NCI-H2081 treated with DMSO at 0.1 percent for 48 hours (cell line): ENCODE results near the gene CCDC149.

Experiments
- DNase-seq: peaks from one replicate; lab custom pipeline; 2025; lab: John Stamatoyannopoulos, UW

Gene CCDC149

GRCh38 chr4:24802648-24803047, 110.2 kb downstream of the CCDC149 start:
- DNase-seq: no peak

GRCh38 chr4:24801136-24801855, 111.5 kb downstream of the CCDC149 start:
- DNase-seq: no peak

- DNase-seq: no peak
Observed at GRCh38 chr4:24800325-24800895, 112.4 kb downstream of the CCDC149 start.

- no peak for DNase-seq
Observed at GRCh38 chr4:24799544-24800324, 113.1 kb downstream of the CCDC149 start.

GRCh38 chr4:24799196-24799543, 113.7 kb downstream of the CCDC149 start:
- no peak for DNase-seq

- no peak for DNase-seq
Observed at GRCh38 chr4:24798036-24798610, 114.7 kb downstream of the CCDC149 start.

GRCh38 chr4:24796620-24797019, 116.2 kb downstream of the CCDC149 start:
- DNase-seq: no peak

- no peak for DNase-seq
Observed at GRCh38 chr4:24795666-24796381, 117.0 kb downstream of the CCDC149 start.

GRCh38 chr4:24794916-24795665, 117.8 kb downstream of the CCDC149 start, which contains the start of gene SOD3:
SOD3 (plus strand) TSS chr4:24795573; CDS start chr4:24799522, 3,949 bp downstream.
- DNase-seq: no peak

GRCh38 chr4:24794480-24794879, 118.4 kb downstream of the CCDC149 start:
- DNase-seq: no peak

- DNase-seq: no peak
Observed at GRCh38 chr4:24794051-24794450, 118.8 kb downstream of the CCDC149 start.

- DNase-seq: no peak
Observed at GRCh38 chr4:24793219-24794005, 119.4 kb downstream of the CCDC149 start.

GRCh38 chr4:24792552-24792951, 120.3 kb downstream of the CCDC149 start:
- no peak for DNase-seq

GRCh38 chr4:24791043-24791442, 121.8 kb downstream of the CCDC149 start:
- no peak for DNase-seq

- no peak for DNase-seq
Observed at GRCh38 chr4:24783506-24783905, 129.3 kb downstream of the CCDC149 start.

- DNase-seq: no peak
Observed at GRCh38 chr4:24781999-24782745, 130.7 kb downstream of the CCDC149 start.

- DNase-seq: no peak
Observed at GRCh38 chr4:24780936-24781495, 131.8 kb downstream of the CCDC149 start.

GRCh38 chr4:24778464-24779225, 134.2 kb downstream of the CCDC149 start:
- no peak for DNase-seq
